Measurements from ENCODE around the gene PPFIA3. TPM values are rescaled to one million over a fixed set of nuclear protein-coding genes. Genes with fewer than 3 reads are reported as not detected.

PPFIA3 gene
- total and polyA plus RNA-seq, 3 donors from 2014 or later, result 8.8 to 13.1 (median 9.2) TPM

DNA sequence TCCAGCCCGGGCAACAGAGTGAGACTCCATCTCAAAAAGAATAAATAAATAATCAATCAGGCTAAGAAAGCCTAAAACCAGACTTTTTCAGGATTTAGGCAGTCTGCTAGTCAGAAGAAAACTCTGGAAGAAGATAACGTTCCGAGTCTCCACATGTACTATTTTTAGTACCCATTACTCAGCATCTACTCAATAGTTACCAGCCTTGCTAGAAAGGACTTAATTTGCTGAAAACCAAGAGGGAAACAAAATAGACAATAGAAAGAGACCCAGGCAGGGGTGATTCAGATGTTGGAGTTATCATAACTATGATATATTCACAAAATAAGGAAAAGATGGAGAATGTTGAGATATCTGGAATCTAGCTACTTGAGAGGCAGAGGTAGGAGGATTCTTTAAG lies 8.8 kb upstream of the PPFIA3 start:
- Histone ChIP-seq H3K36me3 (ENCODE audit: low read depth, missing control alignments) (no peaks in the 10 kb centered on the region), H3K27ac (peak overlapping the region; percentile 55 to 82), H3K4me1 (peaks cover 13% of the 10 kb centered on the region), H3K9me3 (no peaks in the 10 kb centered on the region), H3K27me3 (no peaks in the 10 kb centered on the region), H3K4me3 (no peak overlapping the region)
- WGBS, 2 donors, result 37 to 38% methylated on average over 3 of the region's 3 CpGs
- intact Hi-C loops (cut with DNase I; ENCODE audit: low total_unique reads), result no loop called here
- no peak for DNase-seq
- no peak for TF ChIP-seq POLR2A (IDR thresholded peaks at IDR 0.05)
- no peak for TF ChIP-seq CTCF (IDR thresholded peaks at IDR 0.05)

DNA sequence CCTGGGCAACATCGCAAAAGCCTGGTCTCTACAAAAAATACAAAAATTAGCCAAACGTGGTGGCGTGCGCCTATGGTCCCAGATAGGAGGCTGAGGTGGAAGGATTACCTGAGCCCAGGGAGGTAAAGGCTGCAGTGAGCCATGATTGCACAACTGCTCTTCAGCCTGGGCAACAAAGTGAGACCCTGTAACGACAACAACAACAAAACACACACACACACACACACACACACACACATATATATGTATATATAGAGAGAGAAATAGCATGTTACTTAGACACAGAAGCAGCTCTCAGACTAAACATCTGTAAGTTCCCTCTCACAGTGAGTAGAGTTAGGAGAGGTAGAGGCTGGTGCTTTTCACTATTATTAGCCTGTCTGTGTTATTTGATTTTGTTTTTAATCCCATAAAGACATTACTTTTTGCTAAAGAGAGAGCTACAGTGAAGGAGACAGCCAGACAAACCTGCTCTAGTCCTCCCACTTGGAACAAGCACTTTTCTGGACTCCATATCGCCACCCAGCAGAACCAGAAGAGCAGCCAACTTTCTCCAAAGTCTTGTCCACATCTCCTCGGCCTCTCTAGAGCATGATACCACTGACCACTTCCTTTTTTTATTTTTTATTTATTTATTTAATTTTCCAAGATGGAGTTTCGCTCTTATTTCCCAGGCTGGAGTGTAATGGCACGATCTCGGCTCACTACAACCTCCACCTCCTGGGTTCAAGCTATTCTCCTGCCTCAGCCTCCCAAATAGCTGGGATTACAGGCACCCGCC lies 7.9 kb upstream of the PPFIA3 start:
- Histone ChIP-seq H3K27ac (peak overlapping the region in 1 of 2 donors; percentile 82), H3K4me1 (peaks cover 13% of the 10 kb centered on the region), H3K27me3 (no peaks in the 10 kb centered on the region), H3K36me3 (ENCODE audit: low read depth, missing control alignments) (no peaks in the 10 kb centered on the region), H3K9me3 (no peaks in the 10 kb centered on the region), H3K4me3 (no peak overlapping the region)
- 77 to 80% methylated on average over 11 of the region's 11 CpGs for WGBS, 2 donors
- no peak for DNase-seq
- no peak for TF ChIP-seq CTCF (IDR thresholded peaks at IDR 0.05)
- no peak for TF ChIP-seq POLR2A (IDR thresholded peaks at IDR 0.05)
- intact Hi-C loops (cut with DNase I; ENCODE audit: low total_unique reads), result no loop called here

DNA sequence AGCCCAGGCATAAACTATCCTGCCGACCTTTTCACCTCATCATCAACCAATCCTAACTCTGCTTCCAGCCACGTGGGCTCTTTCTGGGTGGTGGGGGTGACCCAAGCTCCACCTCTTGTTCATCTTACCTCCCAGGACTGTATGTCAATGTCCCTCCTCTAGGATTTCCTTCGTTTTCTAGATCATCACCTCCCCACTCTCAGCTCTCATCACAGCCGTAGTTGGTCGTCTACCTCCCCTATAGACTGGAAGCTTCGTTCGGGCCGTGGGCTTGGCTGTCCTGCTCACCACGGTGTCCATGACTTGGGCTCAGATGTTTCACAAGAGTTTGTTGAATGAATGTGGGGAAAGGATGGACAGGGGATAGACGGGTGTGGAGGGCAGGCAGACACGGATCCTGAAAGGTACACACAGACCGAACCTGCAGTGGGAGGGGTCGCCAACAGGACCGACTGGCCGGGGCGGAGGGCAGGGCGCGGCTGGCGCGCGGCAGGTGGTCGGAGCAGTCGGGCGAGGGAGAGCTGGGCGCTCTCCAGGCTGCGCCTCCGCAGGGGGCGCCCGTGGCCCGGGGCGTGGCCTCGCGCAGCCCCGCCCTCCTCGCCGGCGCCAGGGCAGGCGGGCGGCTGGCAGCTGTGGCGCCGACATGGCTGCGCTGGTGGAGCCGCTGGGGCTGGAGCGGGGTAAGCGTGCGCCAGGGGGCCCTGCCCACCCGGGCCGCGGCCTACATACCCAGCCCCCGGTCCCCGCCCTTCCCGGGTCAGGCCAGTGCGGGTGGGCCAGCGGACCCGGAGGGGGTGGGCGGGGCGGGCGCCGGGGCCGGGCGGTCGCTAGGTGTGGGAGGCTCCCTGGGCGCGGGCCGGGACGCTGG lies 5.3 kb upstream of the PPFIA3 start, which contains the start of gene LIN7B:
Gene LIN7B, plus strand, starts transcription at position 609 of the 868 bp plus-strand sequence. Its CDS starts 35 bp downstream, at position 644.
- H3K36me3 ChIP-seq (ENCODE audit: low read depth, missing control alignments), result no peaks in the 10 kb centered on the region
- peaks cover 23% of the 10 kb centered on the region for H3K4me1 ChIP-seq
- intact Hi-C loops (cut with DNase I; ENCODE audit: low total_unique reads), result no loop called here
- TF ChIP-seq POLR2A (IDR thresholded peaks at IDR 0.05) (no peak), CTCF (IDR thresholded peaks at IDR 0.05) (peak in 2 of 3 experiments; percentile 38 to 42)
- H3K9me3 ChIP-seq, result no peaks in the 10 kb centered on the region
- H3K27me3 ChIP-seq, result no peaks in the 10 kb centered on the region
- WGBS, 2 donors, result 1% methylated on average over 26 to 48 of the region's 66 CpGs
- peak within 1 kb of the TSS; percentile 81 to 85 for H3K27ac ChIP-seq
- peak; percentile 61 for DNase-seq
- peak within 1 kb of the TSS; percentile 83 to 90 for H3K4me3 ChIP-seq

- intact Hi-C loops (cut with DNase I; ENCODE audit: low total_unique reads), result no loop called here
- 13 to 16% methylated on average over 34 to 36 of the region's 68 CpGs for WGBS, 2 donors
- TF ChIP-seq POLR2A (IDR thresholded peaks at IDR 0.05) (no peak), CTCF (IDR thresholded peaks at IDR 0.05) (no peak)
- Histone ChIP-seq H3K36me3 (ENCODE audit: low read depth, missing control alignments) (no peaks in the 10 kb centered on the region), H3K9me3 (no peaks in the 10 kb centered on the region), H3K4me1 (peaks cover 28% of the 10 kb centered on the region), H3K4me3 (peak overlapping the region; percentile 83 to 90), H3K27ac (peak overlapping the region; percentile 81 to 85), H3K27me3 (no peaks in the 10 kb centered on the region)
- peak; percentile 72 for DNase-seq
Observed at GRCh38 chr19:49114630-49115363, 4.5 kb upstream of the PPFIA3 start.

Data from testis (tissue), 3 donors.